ENCODE data around the gene EYA4.

GRCh38 chr6:133244519-133244918 is 3.4 kb downstream of the EYA4 start:
- TF ChIP-seq EZH2 (optimal IDR thresholded peaks at IDR 0.05; ENCODE audit: low read depth, low read length) (no peak), CTCF (IDR thresholded peaks at IDR 0.05; ENCODE audit: low read length) (no peak), EZH2phosphoT487 (IDR thresholded peaks at IDR 0.05; ENCODE audit: low read length) (no peak)

Data from MM.1S (cell line).